Measurements from ENCODE around the gene COMP.

DNA sequence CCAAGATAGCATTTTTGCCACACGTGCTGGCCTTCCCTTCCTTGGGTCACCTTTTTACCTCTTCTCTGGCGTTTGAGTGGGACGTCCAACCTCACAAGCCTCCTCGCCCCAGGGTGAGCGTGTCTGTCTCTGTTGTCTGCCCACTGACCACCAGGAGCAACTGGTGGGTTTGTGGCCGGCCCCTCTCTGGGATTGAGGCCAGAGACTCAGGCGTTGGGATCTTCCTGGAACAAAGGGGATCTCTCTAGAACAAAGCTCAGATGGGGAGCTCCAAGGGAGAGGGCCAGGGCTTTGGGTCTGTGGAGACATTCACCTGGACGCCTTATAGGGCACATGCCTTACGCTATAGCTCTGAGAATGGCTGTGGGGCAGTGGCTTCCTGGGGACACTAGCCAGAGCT lies 17.4 kb downstream of the COMP start:
- no peak for TF ChIP-seq CTCF (IDR thresholded peaks at IDR 0.05)
- TF ChIP-seq POLR2AphosphoS5 (IDR thresholded peaks at IDR 0.05; ENCODE audit: insufficient read depth in 1 of 2, low read depth in 1 of 2), result no peak
